ENCODE data around the gene OR10G4. TPM values are rescaled to one million over a fixed set of nuclear protein-coding genes. Genes with fewer than 3 reads are reported as not detected.

Gene OR10G4
- total RNA-seq, 1 donor, result not detected

DNA sequence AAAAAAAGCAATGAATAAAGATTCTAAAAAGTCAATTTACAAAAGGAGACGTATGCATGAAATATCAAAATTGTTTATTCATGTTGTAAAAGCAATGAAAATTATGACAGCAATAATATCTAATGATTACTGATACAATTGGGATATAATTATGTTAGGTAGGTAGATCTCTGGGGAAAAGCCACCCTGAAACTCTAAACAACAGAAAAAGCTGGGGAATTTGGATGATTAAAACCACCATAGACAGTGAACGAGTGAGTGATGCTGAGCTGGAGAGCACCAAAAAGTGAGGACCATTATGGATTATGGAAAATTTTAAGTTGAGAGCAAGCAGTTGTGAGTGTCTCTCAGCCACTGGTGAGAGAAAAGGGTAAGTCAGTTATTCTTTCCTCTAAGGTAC lies 13.7 kb downstream of the OR10G4 start, which contains the start of gene OR10G8:
Gene OR10G8, plus strand, starts transcription at position 301 of the 400 bp plus-strand sequence. CDS start 2,825 bp downstream, outside the sequence.
- DNase-seq (ENCODE audit: low read depth), result no peak

DNA sequence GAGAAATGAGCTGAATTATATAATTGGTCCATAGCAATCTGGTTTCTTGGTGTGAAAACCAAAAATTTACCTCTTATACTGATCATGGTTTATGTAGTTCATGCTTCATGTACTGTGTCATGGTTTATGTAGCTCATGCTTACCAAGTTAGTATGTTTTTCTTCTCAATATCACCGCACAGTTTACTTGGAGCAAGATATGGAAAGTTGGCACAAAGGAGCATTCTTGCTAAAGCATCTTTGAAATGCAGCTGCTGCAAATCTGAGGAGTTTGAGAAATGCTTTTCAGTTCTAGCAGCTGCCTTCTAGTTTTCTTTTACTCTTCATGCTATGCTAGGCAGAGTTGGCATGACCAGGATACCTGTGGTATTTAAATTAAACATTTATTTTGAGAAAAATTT lies 23.9 kb downstream of the OR10G4 start:
- no peak overlapping the region for H3K4me3 ChIP-seq (ENCODE audit: low read depth, low read length)
- TF ChIP-seq, protein P1, sequence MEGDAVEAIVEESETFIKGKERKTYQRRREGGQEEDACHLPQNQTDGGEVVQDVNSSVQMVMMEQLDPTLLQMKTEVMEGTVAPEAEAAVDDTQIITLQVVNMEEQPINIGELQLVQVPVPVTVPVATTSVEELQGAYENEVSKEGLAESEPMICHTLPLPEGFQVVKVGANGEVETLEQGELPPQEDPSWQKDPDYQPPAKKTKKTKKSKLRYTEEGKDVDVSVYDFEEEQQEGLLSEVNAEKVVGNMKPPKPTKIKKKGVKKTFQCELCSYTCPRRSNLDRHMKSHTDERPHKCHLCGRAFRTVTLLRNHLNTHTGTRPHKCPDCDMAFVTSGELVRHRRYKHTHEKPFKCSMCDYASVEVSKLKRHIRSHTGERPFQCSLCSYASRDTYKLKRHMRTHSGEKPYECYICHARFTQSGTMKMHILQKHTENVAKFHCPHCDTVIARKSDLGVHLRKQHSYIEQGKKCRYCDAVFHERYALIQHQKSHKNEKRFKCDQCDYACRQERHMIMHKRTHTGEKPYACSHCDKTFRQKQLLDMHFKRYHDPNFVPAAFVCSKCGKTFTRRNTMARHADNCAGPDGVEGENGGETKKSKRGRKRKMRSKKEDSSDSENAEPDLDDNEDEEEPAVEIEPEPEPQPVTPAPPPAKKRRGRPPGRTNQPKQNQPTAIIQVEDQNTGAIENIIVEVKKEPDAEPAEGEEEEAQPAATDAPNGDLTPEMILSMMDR (IDR thresholded peaks at IDR 0.05; ENCODE audit: insufficient read depth, low read length), result no peak
- no peak for DNase-seq (ENCODE audit: low read depth)

More for the DNA sequence above, 13.7 kb downstream of the OR10G4 start, which contains the start of gene OR10G8:
- no peak within 1 kb of the TSS for H3K4me3 ChIP-seq (ENCODE audit: low read depth, low read length)
- TF ChIP-seq, protein P1 (IDR thresholded peaks at IDR 0.05; ENCODE audit: insufficient read depth, low read length), result no peak

DNA sequence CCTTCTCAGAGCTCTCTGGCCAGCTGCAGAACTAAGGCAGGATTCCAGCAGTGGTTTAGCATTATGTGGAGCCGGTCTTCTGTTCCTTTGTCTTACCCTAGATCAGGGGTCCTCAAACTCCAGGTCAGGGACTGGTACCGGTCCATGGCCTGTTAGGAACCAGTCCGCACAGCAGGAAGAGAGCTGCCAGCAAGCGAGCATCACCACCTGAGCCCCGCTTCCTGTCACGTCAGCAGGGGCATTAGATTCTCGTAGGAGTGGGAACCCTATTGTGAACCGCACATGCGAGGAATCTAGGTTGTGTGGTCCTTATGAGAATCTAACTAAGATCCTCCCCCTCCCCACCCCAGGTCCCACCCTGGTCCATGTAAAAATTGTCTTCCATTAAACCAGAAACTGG lies 26.8 kb downstream of the OR10G4 start:
- H3K4me3 ChIP-seq (ENCODE audit: low read depth, low read length), result no peak overlapping the region
- DNase-seq (ENCODE audit: low read depth), result no peak
- TF ChIP-seq, protein P1 (IDR thresholded peaks at IDR 0.05; ENCODE audit: insufficient read depth, low read length), result no peak

DNA sequence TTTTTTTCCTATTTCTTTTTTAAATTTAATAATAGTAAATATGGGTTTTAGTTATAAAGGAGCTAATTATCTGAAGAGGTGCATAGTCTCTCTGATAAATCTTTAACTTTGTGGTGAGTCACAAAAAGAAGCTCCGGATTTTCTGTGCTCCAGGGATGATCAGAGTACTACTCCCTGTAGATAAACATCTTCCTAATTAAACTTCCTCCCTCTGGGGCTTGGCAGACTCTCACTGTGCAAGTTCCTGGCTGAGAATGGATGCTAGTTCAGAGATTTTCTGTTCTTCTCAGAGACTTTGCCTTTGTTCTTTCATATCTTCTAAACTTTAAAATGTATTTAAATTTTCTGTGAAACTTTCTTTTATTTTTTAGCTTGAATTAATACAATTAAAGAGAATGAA lies 28.5 kb downstream of the OR10G4 start, which contains the start of gene OR10G7:
Gene OR10G7, minus strand, starts transcription at position 72 of the 400 bp plus-strand sequence. CDS start 2,324 bp downstream, outside the sequence.
- DNase-seq (ENCODE audit: low read depth), result no peak
- no peak within 1 kb of the TSS for H3K4me3 ChIP-seq (ENCODE audit: low read depth, low read length)
- TF ChIP-seq, protein P1 (IDR thresholded peaks at IDR 0.05; ENCODE audit: insufficient read depth, low read length), result no peak

DNA sequence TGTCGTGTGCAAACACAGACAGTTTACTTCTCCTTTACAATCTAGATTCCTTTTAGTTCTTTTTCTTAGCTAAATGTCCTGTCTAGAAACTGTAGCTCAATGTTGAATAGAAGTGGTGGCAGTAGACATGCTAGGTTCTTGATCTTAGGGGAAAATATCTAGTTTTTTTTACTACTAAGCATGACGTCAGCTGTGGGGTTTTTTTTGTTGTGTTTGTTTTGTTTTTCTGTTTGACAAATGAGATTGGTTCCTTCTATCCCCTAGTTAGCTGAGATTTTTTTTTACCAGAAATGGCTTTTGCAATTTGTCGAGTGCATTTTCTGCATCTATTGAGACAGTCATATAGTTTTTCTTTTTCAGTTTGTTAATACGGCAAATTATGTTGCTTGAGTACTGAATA lies 30.6 kb downstream of the OR10G4 start:
- DNase-seq (ENCODE audit: low read depth), result no peak
- no peak overlapping the region for H3K4me3 ChIP-seq (ENCODE audit: low read depth, low read length)
- TF ChIP-seq, protein P1 (IDR thresholded peaks at IDR 0.05; ENCODE audit: insufficient read depth, low read length), result no peak

DNA sequence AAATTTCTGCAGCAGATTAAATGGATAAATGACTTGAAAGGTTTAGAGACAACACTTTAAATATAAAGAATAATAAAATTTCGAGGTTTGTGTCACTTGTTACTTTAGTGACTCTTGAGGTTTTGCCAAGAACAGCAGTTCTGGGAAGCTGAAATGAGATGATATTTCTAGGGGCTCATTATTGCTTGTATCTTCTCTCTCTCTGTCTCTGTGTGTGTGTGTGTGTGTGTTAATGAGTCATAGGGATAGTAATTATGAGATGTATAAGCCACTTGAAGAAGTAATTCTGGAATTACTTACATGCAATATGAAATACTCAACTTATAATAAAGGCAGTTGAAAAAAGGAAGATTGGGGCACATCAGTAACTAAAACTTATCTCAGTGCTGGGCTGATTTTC lies 38.0 kb downstream of the OR10G4 start:
- no peak overlapping the region for H3K4me3 ChIP-seq (ENCODE audit: low read depth, low read length)
- TF ChIP-seq, protein P1 (IDR thresholded peaks at IDR 0.05; ENCODE audit: insufficient read depth, low read length), result no peak
- no peak for DNase-seq (ENCODE audit: low read depth)

DNA sequence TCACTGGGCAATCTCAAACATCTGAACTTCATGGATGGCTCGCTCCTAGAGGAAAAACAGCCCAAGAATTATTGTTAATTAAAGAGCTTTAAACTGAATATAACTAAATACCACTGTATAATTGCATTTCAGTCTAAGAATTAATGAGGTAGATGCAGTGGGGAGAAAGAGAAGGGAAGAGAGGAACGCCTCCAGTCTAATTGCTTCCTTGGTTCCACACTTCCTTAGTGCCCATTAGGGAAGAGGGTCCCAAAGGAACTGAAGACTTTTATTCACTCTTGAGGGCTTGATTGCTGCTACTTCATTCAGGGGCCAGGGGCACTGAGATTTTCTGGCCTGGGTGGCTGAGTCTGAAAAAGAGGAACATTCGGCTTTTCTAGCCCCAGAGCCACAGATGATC lies 40.2 kb downstream of the OR10G4 start:
- H3K4me3 ChIP-seq (ENCODE audit: low read depth, low read length), result no peak overlapping the region
- TF ChIP-seq, protein P1 (IDR thresholded peaks at IDR 0.05; ENCODE audit: insufficient read depth, low read length), result no peak
- DNase-seq (ENCODE audit: low read depth), result no peak

Measured in fibroblast of the aortic adventitia (primary cell).